NCI-H128 (cell line): Measurements from ENCODE around the gene CDKN2D.

ENCODE experiments used
- DNase-seq: peaks from one replicate; lab custom pipeline; 2025; ENCODE audit not compliant: unreplicated experiment; lab: John Stamatoyannopoulos, UW

Gene CDKN2D

GRCh38 chr19:10568826-10569651 lies at the start of gene CDKN2D:
TSS of gene CDKN2D (minus strand) at chr19:10568979. CDS start at chr19:10568653, 326 bp downstream.
- DNase-seq: peak; percentile 99

DNA sequence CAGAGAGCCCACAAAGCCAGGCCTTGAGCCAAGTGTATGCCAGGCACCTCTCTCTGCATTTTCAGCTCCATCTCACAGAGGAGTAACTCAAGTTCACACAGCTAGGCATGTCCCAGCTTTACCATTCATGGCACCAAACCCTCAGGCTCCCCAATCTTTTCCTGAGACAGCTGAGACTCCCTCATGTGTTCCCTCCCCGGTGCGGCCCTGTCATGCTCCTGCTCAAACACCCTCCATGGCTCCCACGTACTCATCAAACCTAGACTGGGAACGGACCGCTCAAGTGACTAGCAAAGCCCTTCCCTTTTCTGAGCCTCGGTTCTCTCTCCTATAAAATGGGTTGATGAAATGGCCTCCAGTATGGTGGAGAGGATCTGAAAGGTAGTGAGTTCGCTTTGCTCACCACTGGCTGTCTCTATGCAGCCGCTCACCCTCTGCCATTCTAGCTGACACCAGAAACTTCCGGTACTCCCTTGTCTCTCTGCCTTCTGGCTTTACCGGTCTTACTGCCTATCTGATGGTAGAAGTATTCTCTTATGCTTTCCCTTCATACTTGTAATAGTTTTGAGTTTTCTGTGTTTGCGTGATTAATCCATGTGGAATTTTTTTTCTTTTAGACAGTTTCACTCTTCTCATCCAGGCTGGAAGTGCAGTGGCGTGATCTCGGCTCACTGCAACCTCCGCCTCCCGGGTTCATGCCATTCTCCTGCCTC lies 48.8 kb upstream of the CDKN2D start:
- DNase-seq: no peak

- DNase-seq: no peak
Measured at GRCh38 chr19:10615429-10616023, 46.7 kb upstream of the CDKN2D start.

DNA sequence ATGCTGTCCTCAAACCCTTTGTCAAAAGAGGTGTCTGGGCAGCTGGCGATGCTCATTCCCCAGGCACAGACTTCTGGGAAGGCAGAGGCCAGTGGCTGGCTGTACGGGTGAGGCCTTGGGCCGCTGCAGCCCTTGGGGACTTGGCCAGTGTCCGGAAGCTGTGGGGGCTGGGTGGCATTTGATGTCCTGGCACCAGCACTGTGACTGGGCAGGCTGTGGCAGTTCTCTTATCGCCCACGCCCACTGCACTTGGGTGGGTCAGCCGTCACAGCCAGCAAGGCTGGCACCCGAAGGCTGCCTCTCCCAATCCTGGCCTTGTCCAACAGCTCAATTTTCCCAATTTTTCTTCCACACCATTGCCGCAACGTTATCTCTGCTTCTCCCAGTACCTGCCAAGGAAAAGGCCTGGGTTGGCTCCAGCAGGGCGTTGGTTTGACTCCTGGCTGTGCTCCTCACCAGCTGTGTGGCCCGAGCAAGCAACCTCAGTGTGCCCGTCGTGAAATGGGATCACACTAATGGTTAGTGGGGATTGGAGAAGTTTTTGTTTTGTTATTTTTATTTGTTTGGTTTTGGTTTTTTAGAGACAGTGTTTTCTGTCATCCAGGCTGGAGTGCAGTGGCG lies 43.8 kb upstream of the CDKN2D start:
- DNase-seq: no peak

DNA sequence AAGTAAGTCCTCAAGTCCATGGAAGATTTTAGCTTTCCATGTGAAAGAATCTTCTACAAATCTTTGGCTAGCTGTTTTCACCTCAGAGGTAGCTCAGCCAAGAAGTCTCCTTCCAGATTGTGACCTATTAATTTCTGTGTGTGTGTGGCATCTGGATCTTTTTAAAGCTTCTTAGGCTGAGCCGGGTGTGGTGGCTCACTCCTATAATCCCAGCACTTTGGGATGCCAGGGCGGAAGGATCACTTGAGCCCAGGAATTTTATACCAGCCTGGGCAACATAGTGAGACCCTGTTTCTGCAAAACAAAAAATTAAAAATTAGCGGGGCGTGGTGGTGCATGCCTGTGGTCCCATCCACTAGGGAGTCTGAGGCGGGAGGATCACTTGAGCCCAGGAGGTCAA lies 43.1 kb upstream of the CDKN2D start:
- DNase-seq: no peak

GRCh38 chr19:10604460-10604980 lies 35.7 kb upstream of the CDKN2D start:
- no peak for DNase-seq

DNA sequence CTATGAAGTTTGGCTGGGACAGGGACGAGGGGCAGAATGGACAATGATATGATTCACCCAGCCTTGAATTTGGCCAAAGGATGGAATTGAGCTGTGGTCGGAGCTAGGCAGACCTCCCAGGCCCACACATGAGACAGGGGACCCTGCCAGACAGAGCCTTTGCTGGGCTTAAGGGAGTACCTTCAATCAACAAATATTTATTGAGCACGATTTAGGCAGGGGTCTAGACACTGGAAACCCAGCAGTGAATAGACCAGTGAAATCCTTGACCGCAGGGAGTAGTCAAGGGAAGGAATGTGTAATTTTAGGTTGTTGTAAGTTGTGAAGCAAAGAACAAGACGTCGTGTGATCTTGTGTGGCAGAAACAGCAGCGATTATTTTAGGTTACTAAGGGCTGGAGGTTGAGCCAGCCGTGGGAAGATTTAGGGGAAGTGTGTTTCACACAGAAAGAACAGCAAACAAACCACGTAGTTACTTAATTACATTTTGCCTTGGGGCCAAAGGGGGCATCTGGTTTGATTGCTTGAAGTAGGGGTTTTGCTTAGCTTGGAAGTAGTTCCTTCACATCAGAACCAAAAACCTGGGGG lies 35.2 kb upstream of the CDKN2D start:
- no peak for DNase-seq

DNA sequence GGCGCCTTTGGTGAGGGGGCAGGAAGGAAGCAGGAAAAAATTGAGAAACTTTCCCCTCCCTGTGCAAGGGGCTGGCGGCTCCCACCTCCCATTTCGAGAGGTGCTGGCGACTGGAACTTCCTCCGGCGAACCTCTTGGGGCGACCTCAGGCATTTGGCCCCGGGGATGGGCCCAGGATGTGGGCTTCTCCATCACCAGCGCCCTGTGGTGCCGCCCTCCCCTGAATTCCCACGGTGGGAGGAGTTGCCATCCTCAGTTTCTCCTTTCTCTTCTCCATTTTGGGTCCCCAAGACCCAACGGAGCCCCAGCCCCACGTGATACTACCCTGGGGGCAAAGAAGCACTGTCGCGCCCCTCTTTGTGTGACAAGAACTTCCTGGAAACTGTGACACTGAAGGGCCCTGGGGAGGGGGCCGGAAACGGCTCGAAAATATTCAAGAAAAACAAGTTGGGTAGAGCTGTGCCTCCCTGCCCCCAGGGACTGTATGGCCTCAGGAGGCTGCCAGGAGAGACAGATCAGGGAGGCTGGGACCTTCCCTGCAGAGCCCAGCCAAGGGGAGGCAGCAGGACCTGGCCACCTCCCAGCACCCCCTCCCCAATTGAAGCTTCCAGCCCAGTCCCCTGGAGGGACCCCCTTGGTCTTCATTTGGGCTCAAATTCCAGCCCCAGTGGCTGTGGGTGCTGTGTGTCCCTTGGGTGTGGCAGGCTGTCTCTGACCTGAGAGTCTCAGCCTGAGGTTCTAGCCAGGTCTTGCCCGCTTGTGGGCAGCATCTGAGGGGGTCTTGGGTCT lies 34.5 kb upstream of the CDKN2D start:
- no peak for DNase-seq

DNA sequence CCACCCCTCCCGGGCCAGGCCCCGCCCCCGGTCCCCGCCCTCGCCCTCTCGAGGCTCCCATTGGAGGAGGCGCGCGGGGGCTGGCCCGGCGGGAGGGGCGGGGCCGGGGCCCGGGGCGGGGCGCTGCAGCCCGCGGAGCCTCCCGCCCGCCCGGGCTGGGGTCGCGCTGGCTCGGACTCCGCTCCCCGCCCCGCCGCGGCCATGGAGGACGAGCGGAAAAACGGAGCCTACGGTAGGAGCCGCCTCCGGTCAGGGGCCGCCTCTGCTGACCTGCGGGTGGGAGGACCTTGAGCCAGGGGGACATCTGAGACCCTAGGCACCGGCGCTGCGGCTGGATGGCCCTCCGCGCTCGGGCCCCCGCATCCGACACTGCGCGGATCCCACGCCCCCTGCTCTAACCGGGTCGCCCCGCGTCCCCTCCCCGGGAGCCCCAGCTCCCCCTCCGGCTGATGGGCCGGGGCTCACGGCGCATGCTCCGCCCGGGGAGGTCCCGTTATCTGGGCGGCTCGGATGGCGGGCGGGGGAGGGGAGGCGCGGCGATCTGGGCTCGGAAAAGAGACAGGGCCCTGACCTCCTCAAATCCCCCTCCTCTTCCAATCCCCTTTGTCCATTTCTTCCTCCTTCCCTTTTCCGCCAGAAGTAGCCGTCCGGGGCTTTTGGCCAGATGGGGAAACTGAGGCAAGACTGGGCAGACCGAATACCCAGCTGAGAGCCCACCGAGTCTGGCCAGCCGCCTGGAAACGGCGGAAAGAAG lies 33.7 kb upstream of the CDKN2D start:
- peak; percentile 29 for DNase-seq

DNA sequence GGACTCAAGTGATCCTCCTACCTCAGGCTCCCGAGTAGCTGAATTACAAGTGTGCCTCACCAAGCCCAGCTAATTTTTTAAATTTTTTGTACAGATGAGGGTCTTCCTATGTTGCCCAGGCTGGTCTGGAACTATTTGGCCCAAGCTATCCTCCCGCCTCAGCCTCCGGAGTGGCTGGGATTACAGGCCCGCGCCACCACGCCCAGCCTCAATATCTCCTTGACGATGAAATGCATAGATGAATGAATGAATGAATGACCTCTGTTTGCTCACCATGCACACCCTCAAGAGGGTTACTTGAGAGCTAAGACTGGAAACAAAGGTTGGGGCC lies 33.2 kb upstream of the CDKN2D start:
- DNase-seq: no peak

DNA sequence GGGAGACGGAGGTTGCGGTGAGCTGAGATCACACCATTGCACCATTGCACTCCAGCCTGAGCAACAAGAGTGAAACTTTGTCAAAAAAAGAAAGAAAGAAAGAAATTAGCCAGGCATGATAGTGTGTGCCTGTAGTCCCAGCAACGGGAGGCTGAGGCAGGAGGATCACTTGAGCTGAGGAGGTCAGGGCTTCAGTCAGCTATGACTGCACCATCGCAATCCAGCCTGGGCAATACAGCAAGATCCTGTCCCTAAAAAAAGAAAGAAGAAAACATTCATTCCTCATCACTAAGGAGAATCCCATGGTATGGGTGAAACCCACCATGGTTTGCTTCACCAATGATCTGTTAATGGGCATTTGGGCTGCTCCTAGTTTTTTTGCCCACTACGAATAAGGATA lies 31.4 kb upstream of the CDKN2D start:
- DNase-seq: no peak

GRCh38 chr19:10593820-10594637 lies 25.2 kb upstream of the CDKN2D start:
- DNase-seq: no peak

GRCh38 chr19:10593148-10593547 lies 24.4 kb upstream of the CDKN2D start:
- no peak for DNase-seq

DNA sequence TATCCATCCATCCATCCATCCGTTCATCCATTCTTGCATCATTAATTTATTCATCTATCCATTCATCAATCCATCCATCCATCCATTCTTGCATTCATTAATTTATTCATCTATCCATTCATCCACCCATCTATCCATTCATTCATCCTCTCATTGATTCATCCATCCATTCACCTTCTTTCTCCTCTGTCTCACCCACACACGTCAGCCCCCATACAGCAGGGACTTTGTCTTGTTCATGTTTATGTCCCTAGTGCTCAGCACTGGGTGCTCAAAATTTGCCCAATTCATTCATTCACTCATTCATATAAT lies 19.0 kb upstream of the CDKN2D start:
- no peak for DNase-seq

DNA sequence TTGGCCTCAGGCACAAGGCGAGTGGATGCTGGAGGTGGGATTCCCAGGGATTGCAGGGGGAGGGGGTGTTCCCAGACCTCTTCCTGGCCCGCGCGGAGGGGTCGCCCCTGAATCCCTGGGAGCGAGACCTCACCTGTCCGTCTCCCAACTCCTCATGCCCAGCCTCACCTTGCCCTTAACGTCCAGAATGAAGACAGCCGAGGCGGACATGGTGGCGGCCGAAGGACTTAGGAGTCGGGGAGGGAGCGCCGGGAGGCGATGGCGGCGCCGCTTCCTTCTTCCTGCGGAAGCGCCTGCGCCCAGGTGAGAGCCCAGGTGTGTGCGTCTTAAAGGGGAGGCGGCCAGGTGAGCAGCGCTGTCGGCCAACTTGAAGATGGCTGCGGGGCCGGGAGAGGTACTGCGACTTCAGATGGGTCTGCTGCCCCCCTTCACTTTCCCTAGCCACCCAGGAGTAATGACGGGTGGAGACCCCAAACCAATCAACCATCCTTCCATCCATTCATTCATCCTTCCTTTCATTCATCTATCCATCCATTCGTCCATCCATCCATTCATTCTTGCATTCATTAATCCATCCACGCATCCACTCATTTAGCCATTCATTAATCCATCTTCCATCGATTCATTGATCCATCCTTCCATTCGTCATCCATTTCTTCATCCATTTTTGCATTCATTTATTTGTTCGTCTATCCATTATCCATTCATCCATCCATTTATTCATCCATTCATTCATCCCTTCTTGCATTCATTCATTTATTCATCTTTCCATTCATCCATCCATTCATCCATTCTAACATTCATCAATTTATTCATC lies 18.5 kb upstream of the CDKN2D start, which contains the start of gene AP1M2:
TSS of gene AP1M2 (minus strand) at position 291 of the 817 bp plus-strand sequence. CDS start at position 210, 81 bp downstream.
- peak; percentile 14 for DNase-seq

GRCh38 chr19:10586396-10586795 lies 17.6 kb upstream of the CDKN2D start:
- DNase-seq: no peak

DNA sequence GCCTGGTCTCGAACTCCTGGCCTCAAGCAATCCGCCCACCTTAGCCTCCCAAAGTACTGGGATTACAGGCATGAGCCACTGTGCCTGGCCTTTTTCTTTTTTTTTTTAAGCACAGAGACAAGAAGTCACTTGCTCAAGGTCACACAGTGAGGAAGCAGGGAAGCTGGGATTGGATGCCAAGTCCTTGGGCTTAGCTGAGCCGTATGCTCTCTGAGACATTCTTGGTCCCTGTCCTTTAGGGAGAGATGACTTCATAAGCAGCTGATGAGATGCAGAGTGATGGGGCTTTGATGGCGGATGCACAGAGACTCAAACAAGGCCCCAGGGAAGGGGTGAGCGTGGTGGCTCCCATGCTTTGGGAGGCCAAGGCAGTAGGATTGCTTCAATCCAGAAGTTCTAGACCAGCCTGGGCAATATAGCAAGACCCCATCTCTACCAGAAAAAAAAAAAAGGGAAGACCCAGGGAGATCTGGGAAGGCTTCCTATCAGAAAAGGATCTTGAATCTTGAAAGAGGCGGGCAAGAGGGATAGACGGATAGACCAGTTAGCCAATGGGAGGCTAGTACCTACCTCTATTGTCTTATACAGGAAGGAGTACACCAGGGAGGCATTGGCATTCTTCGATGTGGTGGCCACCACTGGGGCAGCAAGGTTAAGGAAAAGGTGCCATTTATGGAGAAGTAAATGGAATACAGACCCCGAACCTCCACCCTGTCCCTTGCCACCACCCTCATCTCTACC lies 14.4 kb upstream of the CDKN2D start:
- DNase-seq: no peak
